GM12892 (cell line): ENCODE data around the gene CPPED1.

ENCODE experiments used
- DNase-seq: peaks from one replicate; pipeline ENCODE4 v3.0.0; 2011; ENCODE audit not compliant: insufficient read length
- FAIRE-seq: peaks from 2 replicates; lab custom pipeline; 2011; peaks lifted over from hg19 to GRCh38; lab: Jason Lieb, UNC
- POLR2A ChIP-seq: IDR thresholded peaks from 2 replicates; pipeline ENCODE4 v1.6.1; 2011; ENCODE audit warnings: low read depth, low read length, control low read depth
- POLR2AphosphoS5 ChIP-seq: IDR thresholded peaks from 2 replicates; pipeline ENCODE4 v1.6.1; 2011; ENCODE audit warnings: low read depth, low read length, control low read depth
- TAF1 ChIP-seq: IDR thresholded peaks from 2 replicates; pipeline ENCODE4 v1.6.1; 2011; ENCODE audit warnings: low read depth, mild to moderate bottlenecking, control low read depth, low read length, borderline replicate concordance

Gene CPPED1

GRCh38 chr16:12685806-12686205 is 117.9 kb downstream of the CPPED1 start:
- DNase-seq (no peak), FAIRE-seq (no peak)
- TF ChIP-seq POLR2A (no peak), POLR2AphosphoS5 (no peak), TAF1 (no peak)

DNA sequence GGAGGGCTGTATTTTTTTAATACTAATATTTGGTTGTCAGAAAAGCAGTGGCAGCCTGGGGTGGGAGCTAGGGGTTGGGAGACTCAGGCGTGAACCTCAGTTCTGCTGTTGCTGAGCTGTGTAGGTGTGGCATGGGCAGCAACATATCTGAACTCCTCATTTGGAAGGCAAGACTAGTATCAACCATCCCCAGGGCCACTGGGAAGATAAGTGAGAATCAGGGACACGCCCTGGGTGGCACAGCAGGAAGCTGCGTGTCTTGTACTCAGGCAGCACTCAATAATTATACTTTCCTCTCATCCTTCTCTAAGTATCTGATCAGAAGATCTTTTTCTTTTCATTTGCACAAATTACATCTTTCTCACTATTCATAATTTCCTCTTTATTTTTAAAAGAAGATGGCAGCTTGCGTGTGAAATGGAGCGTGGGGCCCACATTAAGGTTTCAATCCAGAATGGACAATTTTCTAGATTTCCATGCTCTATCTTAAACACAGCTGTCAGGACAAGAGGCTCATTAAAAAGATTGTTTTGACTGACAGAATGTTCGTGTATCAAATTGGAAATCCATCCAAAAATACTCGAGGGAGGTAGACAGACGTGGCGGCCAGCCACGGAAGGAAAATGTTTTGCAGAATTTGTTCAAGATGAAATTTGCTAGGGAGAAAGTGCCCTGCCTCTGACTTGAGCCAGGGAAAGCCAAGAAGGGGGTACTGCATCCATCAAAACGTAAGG is 121.1 kb downstream of the CPPED1 start:
- TF ChIP-seq POLR2AphosphoS5 (no peak), TAF1 (no peak), POLR2A (no peak)
- FAIRE-seq (no peak), DNase-seq (no peak)

GRCh38 chr16:12681653-12682052 is 122.0 kb downstream of the CPPED1 start:
- FAIRE-seq, result no peak
- TF ChIP-seq POLR2AphosphoS5 (no peak), TAF1 (no peak), POLR2A (no peak)

DNA sequence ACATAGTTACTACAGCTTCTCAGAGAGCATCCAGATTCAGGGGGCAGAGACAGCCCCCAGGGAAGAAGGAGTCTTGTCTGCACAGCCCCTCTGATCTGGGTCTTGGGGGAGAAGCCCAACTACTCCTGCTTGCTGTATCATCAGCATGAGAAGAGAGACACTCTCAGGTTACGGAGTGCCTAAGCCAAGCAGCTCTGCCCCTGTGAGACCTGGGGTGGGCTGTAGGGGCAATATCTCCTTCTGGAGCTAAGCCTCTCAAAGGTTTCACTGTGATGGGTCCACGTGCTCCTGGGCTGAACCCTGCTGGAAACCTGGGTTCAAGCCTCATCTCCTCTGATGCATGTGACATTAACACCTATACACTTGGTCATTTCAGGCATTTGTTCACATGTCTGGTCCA is 123.2 kb downstream of the CPPED1 start:
- DNase-seq (no peak), FAIRE-seq (no peak)
- no peak for TF ChIP-seq POLR2A
- no peak for TF ChIP-seq TAF1
- TF ChIP-seq POLR2AphosphoS5, result no peak

More at GRCh38 chr16:12681653-12682052, 122.0 kb downstream of the CPPED1 start:
- no peak for DNase-seq

GRCh38 chr16:12679660-12680272 is 123.9 kb downstream of the CPPED1 start:
- FAIRE-seq (no peak), DNase-seq (no peak)
- no peak for TF ChIP-seq POLR2A
- no peak for TF ChIP-seq TAF1
- no peak for TF ChIP-seq POLR2AphosphoS5

GRCh38 chr16:12678983-12679382 is 124.7 kb downstream of the CPPED1 start:
- FAIRE-seq, result no peak
- no peak for TF ChIP-seq POLR2AphosphoS5
- DNase-seq, result no peak

DNA sequence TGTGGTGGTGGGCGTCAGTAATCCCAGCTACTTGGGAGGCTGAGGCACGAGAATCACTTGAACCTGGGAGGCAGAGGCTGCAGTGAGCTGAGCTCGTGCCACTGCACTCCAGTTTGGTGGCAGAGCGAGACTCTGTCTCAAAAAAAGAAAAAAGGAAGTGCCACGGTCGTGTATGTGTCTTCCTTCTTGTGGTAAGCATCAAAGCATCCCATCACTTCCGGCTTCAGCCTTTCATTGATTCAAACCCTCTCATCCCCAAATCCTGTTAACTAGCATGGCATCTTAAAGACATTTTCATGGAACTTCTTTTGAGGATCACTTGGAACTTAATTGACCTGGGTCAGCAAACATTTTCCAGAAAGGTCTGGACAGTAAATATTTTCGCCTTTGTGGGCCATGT is 126.2 kb downstream of the CPPED1 start:
- no peak for DNase-seq
- TF ChIP-seq TAF1, result no peak
- no peak for TF ChIP-seq POLR2AphosphoS5
- no peak for TF ChIP-seq POLR2A
- FAIRE-seq, result no peak

DNA sequence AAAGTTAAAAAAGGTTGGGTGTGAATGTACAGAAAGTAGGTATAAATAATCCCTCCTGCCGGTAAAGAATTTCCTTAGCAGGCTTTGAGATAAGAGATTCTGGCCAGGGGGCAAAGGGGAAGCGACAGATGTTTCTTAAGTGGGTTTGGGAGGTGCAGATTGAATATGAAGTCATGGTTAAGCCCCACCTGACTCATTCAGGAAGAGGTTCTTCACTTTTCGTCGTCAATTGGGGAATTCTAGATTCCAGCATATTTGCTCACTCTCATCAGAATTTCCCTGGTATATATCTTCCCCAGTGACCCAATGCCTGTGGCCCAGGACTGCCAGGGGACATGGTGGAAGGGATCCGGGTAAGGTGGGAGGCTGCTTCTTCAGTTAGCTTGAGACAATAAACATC is 127.8 kb downstream of the CPPED1 start:
- DNase-seq (no peak), FAIRE-seq (no peak)
- TF ChIP-seq POLR2AphosphoS5 (no peak), POLR2A (no peak), TAF1 (no peak)

- FAIRE-seq (no peak), DNase-seq (no peak)
- TF ChIP-seq POLR2A (no peak), POLR2AphosphoS5 (no peak), TAF1 (no peak)
Observed at GRCh38 chr16:12675046-12675445, 128.6 kb downstream of the CPPED1 start.

- FAIRE-seq (no peak), DNase-seq (no peak)
- no peak for TF ChIP-seq TAF1
- no peak for TF ChIP-seq POLR2A
- TF ChIP-seq POLR2AphosphoS5, result no peak
Observed at GRCh38 chr16:12674524-12674923, 129.2 kb downstream of the CPPED1 start.

GRCh38 chr16:12674071-12674470 is 129.6 kb downstream of the CPPED1 start:
- FAIRE-seq (no peak), DNase-seq (no peak)
- TF ChIP-seq POLR2A, result no peak
- no peak for TF ChIP-seq TAF1
- no peak for TF ChIP-seq POLR2AphosphoS5

GRCh38 chr16:12673466-12673865 is 130.2 kb downstream of the CPPED1 start:
- TF ChIP-seq POLR2A (no peak), POLR2AphosphoS5 (no peak), TAF1 (no peak)
- FAIRE-seq, result no peak
- no peak for DNase-seq
